Caco-2 (cell line): ENCODE results near the gene DAB2IP. TPM values are rescaled to one million over a fixed set of nuclear protein-coding genes. Genes with fewer than 3 reads are reported as not detected.

ENCODE experiments used
- BruUV-seq: library from RNA; stranded (reverse); fragments of 400-500 nt; replicated peaks from 2 replicates; lab custom pipeline; 2021; lab: Mats Ljungman, UMichigan
- CTCF ChIA-PET: fragments of 300-600 bp; sonication (Branson Sonifier 250); formaldehyde crosslinking; loops from one replicate; lab custom pipeline; 2022; ENCODE audit warnings: antibody characterized with exemption; lab: Charles Lee
- POLR2A ChIA-PET: fragments of 300-600 bp; sonication (Branson Sonifier 250); formaldehyde crosslinking; loops from one replicate; lab custom pipeline; 2022; ENCODE audit warnings: antibody characterized with exemption; lab: Charles Lee
- DNase-seq, 2 experiments: peaks; one replicate each; pipeline versions ENCODE4 v3.0.0 to v3.0.0-alpha.2; 2020 to 2022
- H3K27me3 ChIP-seq: replicated peaks from 2 replicates; pipeline ENCODE4 v1.6.0; 2011; ENCODE audit warnings: low read length; ENCODE audit not compliant: control insufficient read depth, insufficient read depth
- H3K36me3 ChIP-seq: 2 replicates; pipeline ENCODE4 v1.5.1; 2011; ENCODE audit warnings: low read length; ENCODE audit not compliant: control insufficient read depth, insufficient read depth
- H3K4me1 ChIP-seq: fragments of 250-450 bp; sonication (Bioruptor Pico); 2 replicates; pipeline ENCODE4 v1.5.1; 2020; ENCODE audit warnings: mild to moderate bottlenecking
- H3K4me3 ChIP-seq: 2 replicates; pipeline ENCODE4 v1.5.1; 2011; ENCODE audit warnings: low read depth, mild to moderate bottlenecking, control low read depth, low read length
- H3K9me3 ChIP-seq: fragments of 250-450 bp; sonication (Bioruptor Pico); 2 replicates; pipeline ENCODE4 v1.5.1; 2020; ENCODE audit warnings: mild to moderate bottlenecking, moderate library complexity
- H3K27ac Mint-ChIP-seq: one replicate; pipeline ENCODE4 v1.8.0; 2022; ENCODE audit warnings: mixed read lengths; ENCODE audit not compliant: unreplicated experiment
- H3K27me3 Mint-ChIP-seq: one replicate; pipeline ENCODE4 v1.8.0; 2022; ENCODE audit warnings: mixed read lengths; ENCODE audit not compliant: insufficient read depth, unreplicated experiment
- H3K36me3 Mint-ChIP-seq: one replicate; pipeline ENCODE4 v1.8.0; 2022; ENCODE audit warnings: mild to moderate bottlenecking, mixed read lengths; ENCODE audit not compliant: insufficient read depth, unreplicated experiment
- H3K4me1 Mint-ChIP-seq: one replicate; pipeline ENCODE4 v1.8.0; 2022; ENCODE audit warnings: low read depth, mixed read lengths; ENCODE audit not compliant: unreplicated experiment
- H3K4me3 Mint-ChIP-seq: one replicate; pipeline ENCODE4 v1.8.0; 2022; ENCODE audit warnings: mild to moderate bottlenecking, moderate library complexity, mixed read lengths; ENCODE audit not compliant: unreplicated experiment
- H3K9me3 Mint-ChIP-seq: one replicate; pipeline ENCODE4 v1.8.0; 2022; ENCODE audit warnings: mixed read lengths; ENCODE audit not compliant: unreplicated experiment
- intact Hi-C: fragments of 100-400 bp; cut with micrococcal nuclease; formaldehyde crosslinking; loops from one replicate; pipeline ENCODE4 v1.10.0; 2022; ENCODE audit not compliant: unreplicated experiment
- total RNA-seq: library from RNA; stranded (reverse); gene quantifications from 2 replicates; pipeline ENCODE4 v1.2.3, GENCODE V29; 2022
- TF ChIP-seq, protein P1 (sequence below), 2 experiments: fragments of 200-600 bp in 1 of 2; IDR thresholded peaks; 1 replicate in 1 of 2; 2 replicates in 1 of 2; pipeline versions ENCODE4 v1.5.1 to v1.8.0; 2011 to 2022; ENCODE audit warnings: antibody characterized with exemption in 1 of 2, control low read depth in 1 of 2, inconsistent platforms in 1 of 2, low read depth in 1 of 2, low read length in 1 of 2, mild to moderate bottlenecking in 1 of 2, moderate library complexity in 1 of 2; ENCODE audit not compliant: insufficient read depth in 1 of 2, severe bottlenecking in 1 of 2, unreplicated experiment in 1 of 2

DAB2IP gene
- total RNA-seq, 1 experiment from 2014 or later, result 26.0 TPM

GRCh38 chr9:121718084-121718483 lies 66.7 kb downstream of the DAB2IP start:
- ChIA-PET POLR2A (no interaction called here), CTCF (no interaction called here)
- no peak for DNase-seq
- no peaks in the 10 kb centered on the region for H3K27me3 Mint-ChIP-seq
- Histone ChIP-seq H3K27me3 (no peaks in the 10 kb centered on the region), H3K36me3 (no peaks in the 10 kb centered on the region), H3K9me3 (no peaks in the 10 kb centered on the region), H3K4me1 (no peaks in the 10 kb centered on the region), H3K4me3 (no peak overlapping the region)
- no TSS peak for BruUV-seq
- TF ChIP-seq, protein P1, sequence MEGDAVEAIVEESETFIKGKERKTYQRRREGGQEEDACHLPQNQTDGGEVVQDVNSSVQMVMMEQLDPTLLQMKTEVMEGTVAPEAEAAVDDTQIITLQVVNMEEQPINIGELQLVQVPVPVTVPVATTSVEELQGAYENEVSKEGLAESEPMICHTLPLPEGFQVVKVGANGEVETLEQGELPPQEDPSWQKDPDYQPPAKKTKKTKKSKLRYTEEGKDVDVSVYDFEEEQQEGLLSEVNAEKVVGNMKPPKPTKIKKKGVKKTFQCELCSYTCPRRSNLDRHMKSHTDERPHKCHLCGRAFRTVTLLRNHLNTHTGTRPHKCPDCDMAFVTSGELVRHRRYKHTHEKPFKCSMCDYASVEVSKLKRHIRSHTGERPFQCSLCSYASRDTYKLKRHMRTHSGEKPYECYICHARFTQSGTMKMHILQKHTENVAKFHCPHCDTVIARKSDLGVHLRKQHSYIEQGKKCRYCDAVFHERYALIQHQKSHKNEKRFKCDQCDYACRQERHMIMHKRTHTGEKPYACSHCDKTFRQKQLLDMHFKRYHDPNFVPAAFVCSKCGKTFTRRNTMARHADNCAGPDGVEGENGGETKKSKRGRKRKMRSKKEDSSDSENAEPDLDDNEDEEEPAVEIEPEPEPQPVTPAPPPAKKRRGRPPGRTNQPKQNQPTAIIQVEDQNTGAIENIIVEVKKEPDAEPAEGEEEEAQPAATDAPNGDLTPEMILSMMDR (IDR thresholded peaks at IDR 0.05; ENCODE audit: insufficient read depth in 1 of 2, low read depth in 1 of 2, low read length in 1 of 2, severe bottlenecking in 1 of 2, unreplicated experiment in 1 of 2), result no peak
- H3K9me3 Mint-ChIP-seq, result no peaks in the 10 kb centered on the region
- H3K4me3 Mint-ChIP-seq, result no peak overlapping the region
- H3K36me3 Mint-ChIP-seq, result peaks cover 6% of the 10 kb centered on the region
- no peak overlapping the region for H3K27ac Mint-ChIP-seq
- intact Hi-C loops, result no loop called here
- H3K4me1 Mint-ChIP-seq, result no peaks in the 10 kb centered on the region

DNA sequence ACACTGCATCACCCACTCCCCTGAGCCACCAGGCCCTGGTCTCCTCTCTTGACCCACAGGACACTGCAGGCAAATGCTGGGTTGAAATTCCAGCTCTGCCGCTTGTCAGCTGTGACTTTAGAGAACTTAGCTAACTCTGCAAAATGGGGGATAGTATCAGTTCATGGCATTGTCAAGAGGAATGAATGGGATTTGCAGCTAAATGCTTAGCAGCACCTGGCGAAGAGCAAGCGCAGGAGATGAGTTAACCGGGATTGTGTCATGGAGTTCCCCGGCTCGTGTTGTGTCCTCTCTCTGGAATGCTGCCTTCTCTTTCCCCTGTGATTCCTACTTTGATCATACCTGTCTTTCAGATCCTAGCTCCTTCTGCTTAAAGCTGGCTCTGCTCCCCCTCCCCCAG lies 67.1 kb downstream of the DAB2IP start:
- Mint-ChIP-seq H3K4me1 (no peaks in the 10 kb centered on the region), H3K4me3 (no peak overlapping the region), H3K9me3 (no peaks in the 10 kb centered on the region), H3K36me3 (peaks cover 6% of the 10 kb centered on the region), H3K27me3 (no peaks in the 10 kb centered on the region), H3K27ac (peak overlapping the region; percentile 13)
- Histone ChIP-seq H3K4me3 (no peak overlapping the region), H3K27me3 (no peaks in the 10 kb centered on the region), H3K4me1 (no peaks in the 10 kb centered on the region), H3K36me3 (no peaks in the 10 kb centered on the region), H3K9me3 (no peaks in the 10 kb centered on the region)
- BruUV-seq, result no TSS peak
- CTCF ChIA-PET, result no interaction called here
- TF ChIP-seq, protein P1 (IDR thresholded peaks at IDR 0.05; ENCODE audit: insufficient read depth in 1 of 2, low read depth in 1 of 2, low read length in 1 of 2, severe bottlenecking in 1 of 2, unreplicated experiment in 1 of 2), result no peak
- DNase-seq, result no peak
- intact Hi-C loops, result no loop called here
- POLR2A ChIA-PET, result no interaction called here

DNA sequence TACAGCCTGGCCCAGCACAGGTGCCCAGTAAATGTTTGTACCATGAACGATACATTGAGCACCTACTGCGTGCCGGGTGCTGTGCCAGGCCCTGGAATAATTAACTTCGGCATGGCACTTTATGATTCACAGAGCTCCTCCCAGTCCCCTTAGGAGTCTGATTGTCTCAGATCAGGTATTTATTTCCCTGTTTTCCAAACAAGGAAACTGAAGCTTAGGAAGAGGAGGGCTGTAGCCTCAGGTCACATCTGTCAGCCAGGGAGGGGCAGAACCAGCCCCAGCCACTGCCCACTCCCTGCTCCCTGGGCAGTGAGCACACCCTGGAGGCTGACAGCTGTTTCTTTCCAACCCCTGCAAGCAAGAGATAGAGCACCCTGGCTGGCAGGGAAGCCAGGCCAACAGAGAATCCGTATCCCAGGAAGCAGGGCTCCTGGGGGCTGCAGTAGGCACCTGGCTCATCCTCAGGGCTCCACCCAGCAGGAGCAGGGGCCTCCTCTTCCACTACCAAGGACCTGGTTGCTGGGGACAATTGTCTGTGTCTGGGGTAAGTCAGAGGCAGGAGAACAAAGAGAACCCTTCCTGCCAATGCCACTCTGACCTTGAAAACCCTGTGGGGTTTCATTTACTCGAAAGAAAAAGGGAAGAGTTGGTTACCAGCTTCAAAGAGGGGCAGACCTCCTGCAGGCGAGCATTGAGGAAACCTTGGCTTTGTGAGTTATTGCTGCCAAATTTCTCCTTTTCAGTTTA lies 69.0 kb downstream of the DAB2IP start:
- H3K4me1 Mint-ChIP-seq, result no peaks in the 10 kb centered on the region
- Histone ChIP-seq H3K4me3 (no peak overlapping the region), H3K27me3 (no peaks in the 10 kb centered on the region), H3K4me1 (no peaks in the 10 kb centered on the region), H3K9me3 (no peaks in the 10 kb centered on the region), H3K36me3 (no peaks in the 10 kb centered on the region)
- TF ChIP-seq, protein P1 (IDR thresholded peaks at IDR 0.05; ENCODE audit: insufficient read depth in 1 of 2, low read depth in 1 of 2, low read length in 1 of 2, severe bottlenecking in 1 of 2, unreplicated experiment in 1 of 2), result no peak
- intact Hi-C loops, result no loop called here
- H3K27me3 Mint-ChIP-seq, result no peaks in the 10 kb centered on the region
- CTCF ChIA-PET, result interaction anchor here (2.6 kb wide), 1 partner anchor 33 kb away, joined by 7 read pairs; no protein-coding TSS in a partner anchor
- no peak overlapping the region for H3K4me3 Mint-ChIP-seq
- no peak overlapping the region for H3K27ac Mint-ChIP-seq
- no peak for DNase-seq
- POLR2A ChIA-PET, result no interaction called here
- no peaks in the 10 kb centered on the region for H3K9me3 Mint-ChIP-seq
- H3K36me3 Mint-ChIP-seq, result no peaks in the 10 kb centered on the region
- BruUV-seq, result no TSS peak
